COLO668 (cell line): ENCODE data around the gene CSK.

ENCODE experiments used
- DNase-seq: peaks from one replicate; lab custom pipeline; 2025; ENCODE audit not compliant: unreplicated experiment; lab: John Stamatoyannopoulos, UW

Gene CSK

DNA sequence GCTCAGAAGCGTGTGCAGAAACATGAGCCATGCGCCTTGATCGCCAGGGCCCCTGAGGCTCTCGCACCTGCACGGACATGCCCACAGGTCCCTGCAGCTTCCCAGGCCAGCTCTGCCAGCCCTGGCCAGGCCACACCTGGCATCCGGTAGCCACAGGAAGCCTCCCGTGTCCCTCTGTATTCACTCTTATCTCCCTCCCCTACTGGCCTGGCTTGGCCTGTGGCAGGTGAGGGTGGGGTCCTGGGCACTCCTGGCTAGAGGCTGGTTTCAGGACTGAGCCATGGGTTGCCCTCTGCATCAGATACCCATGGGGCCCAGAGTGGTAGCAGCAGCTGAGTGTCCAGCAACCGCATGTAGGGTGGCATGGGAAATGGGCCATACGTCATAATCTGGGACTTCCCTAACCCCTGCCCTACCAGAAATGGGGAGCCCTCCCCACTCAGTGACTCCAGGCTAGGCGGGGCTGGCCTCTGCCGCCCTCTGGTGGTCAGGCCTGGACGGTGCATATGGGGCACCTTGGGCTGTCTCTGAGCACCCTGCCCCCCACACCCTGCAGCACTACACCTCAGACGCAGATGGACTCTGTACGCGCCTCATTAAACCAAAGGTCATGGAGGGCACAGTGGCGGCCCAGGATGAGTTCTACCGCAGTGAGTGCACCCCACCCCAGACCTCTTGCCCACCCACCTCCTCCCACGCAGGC is 18.1 kb downstream of the CSK start:
- peak; percentile 63 for DNase-seq

DNA sequence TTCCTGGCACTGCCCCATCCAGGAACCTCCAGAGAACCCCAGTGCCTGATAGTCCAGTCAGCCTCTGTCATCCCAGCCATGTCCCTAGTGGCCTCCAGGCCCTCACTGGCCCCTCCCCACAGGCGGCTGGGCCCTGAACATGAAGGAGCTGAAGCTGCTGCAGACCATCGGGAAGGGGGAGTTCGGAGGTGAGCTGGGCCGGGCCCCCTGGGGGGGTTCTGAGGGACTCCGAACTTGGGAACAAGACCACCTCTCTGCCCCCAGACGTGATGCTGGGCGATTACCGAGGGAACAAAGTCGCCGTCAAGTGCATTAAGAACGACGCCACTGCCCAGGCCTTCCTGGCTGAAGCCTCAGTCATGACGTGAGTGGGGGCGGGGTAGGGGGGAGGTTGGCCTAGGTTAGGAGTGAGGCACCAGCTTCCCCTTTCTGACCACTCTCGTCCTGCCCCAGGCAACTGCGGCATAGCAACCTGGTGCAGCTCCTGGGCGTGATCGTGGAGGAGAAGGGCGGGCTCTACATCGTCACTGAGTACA is 18.7 kb downstream of the CSK start:
- DNase-seq: no peak

DNA sequence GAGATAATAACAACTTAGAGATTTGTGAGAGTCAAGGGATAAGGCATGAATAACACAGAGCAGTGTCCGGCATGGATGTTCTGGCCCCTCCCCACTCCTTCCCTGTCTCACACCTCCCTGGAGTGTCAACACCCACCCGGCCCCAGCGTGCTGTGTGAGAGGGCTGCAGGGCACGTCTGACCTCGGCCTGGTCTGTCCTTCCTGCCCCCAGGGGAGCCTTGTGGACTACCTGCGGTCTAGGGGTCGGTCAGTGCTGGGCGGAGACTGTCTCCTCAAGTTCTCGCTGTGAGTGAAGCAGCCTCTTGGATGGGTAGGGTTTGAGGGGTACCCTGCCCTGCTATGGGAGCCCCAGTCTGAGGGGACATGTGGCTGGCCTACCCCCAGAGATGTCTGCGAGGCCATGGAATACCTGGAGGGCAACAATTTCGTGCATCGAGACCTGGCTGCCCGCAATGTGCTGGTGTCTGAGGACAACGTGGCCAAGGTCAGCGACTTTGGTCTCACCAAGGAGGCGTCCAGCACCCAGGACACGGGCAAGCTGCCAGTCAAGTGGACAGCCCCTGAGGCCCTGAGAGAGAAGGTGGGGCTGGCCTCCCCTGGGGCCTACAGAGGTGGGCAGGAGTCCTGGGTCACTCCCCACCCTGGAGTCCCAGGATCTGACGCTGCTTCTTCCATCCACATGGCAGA is 19.6 kb downstream of the CSK start:
- DNase-seq: no peak

DNA sequence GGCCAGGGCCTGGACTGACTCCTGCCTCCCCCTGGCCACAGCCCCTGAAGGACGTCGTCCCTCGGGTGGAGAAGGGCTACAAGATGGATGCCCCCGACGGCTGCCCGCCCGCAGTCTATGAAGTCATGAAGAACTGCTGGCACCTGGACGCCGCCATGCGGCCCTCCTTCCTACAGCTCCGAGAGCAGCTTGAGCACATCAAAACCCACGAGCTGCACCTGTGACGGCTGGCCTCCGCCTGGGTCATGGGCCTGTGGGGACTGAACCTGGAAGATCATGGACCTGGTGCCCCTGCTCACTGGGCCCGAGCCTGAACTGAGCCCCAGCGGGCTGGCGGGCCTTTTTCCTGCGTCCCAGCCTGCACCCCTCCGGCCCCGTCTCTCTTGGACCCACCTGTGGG is 20.4 kb downstream of the CSK start:
- DNase-seq: no peak

DNA sequence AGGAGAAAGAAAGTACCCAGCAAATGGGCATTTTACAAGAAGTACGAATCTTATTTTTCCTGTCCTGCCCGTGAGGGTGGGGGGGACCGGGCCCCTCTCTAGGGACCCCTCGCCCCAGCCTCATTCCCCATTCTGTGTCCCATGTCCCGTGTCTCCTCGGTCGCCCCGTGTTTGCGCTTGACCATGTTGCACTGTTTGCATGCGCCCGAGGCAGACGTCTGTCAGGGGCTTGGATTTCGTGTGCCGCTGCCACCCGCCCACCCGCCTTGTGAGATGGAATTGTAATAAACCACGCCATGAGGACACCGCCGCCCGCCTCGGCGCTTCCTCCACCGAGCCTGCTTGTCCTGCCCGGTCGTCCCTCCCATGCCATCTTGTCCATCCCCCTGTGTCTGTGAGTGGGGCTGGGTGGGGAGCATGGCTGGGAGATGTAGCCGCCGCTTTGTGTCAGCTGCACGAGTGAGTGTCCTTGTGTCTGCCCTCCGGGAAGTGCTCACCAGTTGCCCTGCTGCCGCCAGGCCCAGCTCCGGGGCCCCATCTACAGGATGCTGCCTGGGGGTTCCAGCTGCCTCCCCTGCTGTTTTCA is 21.1 kb downstream of the CSK start:
- no peak for DNase-seq

DNA sequence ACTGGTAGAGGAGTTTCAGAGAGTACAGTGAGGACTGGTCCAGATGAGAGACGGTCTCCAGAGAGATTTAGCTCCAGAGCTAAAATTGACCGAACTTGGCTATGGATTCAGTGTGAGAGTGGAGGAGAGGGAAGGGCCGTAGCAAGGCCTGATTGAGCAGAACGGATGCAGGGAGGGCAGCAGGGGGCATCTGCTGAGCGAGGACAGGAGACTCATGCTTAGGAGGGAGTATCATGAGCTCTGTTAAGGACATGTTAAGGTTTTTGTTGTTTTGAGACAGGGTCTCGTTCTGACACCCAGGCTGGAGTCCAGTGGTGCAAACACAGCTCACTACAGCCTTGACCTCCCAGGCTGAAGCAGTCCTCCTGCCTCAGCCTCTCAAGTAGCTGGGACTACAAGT is 23.1 kb downstream of the CSK start:
- DNase-seq: no peak

DNA sequence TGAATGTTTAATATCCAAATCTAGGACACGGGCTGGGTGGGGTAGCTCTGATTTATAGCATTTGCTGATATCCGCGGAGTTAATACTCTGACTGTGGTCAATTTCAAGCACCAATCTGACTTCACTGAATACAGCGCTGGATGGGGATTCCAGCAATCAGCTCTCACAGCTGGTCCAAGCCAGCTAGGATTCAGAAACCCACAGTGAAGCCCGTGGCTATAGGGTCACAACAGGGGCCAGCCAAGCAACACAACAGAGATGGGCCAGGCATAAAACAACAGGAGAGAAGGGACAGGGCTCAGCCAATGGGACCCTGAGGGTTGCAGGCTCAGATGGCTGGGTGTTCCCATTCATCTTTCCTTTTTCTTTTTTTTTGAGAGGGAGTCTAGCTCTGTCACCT is 25.4 kb downstream of the CSK start:
- no peak for DNase-seq

DNA sequence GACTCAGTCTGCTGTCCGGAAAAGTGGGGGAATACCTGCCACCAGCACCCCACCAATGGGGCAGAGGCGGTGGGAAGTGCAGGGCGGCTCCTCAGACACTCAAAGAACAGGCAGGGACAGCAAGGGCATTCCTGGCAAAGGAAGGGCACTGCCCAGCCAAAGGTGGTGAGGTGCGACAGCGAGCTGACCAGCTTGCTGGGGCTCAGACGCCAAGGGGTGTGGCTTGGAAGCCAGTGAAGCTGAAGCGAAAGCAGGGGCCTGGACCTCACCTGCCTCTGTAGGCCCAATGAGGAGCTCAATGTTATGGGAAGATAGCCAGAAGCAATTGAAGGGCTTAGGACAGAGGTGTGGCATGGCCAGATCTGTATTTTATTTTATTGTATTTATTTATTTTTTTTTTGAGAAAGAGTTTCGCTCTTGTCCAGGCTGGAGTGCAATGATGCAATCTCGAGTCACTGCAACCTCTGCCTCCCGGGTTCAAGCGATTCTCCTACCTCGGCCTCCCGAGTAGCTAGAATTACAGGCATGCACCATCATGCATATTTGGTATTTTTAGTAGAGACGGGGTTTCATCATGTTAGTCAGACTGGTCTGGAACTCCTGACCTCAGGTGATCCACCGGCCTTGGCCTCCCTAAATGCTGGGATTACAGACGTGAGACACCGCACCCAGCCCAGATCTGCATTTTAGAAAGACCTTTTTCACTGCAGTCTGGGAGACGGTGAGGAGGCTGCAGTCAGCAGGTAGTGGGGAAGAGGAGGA is 26.4 kb downstream of the CSK start:
- DNase-seq: peak; percentile 8

DNA sequence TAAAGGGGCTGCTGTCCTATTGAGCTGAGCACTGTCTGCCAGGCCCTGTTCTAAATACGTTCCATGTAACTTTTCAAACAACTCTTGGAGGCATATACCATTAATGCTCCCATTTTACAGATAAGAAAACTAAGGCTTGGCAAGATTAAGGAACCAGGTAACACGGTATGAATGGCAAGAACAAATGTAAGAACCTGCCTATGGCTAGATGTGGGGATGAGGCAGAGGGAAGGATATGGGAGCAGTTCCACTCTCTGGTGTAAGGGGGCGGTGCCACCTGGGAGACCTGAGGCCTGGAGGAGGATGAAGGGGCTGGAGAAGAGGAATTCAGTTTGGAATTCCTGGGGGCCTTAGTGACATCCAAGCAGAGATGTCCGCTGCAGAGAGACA is 27.0 kb downstream of the CSK start:
- no peak for DNase-seq

DNA sequence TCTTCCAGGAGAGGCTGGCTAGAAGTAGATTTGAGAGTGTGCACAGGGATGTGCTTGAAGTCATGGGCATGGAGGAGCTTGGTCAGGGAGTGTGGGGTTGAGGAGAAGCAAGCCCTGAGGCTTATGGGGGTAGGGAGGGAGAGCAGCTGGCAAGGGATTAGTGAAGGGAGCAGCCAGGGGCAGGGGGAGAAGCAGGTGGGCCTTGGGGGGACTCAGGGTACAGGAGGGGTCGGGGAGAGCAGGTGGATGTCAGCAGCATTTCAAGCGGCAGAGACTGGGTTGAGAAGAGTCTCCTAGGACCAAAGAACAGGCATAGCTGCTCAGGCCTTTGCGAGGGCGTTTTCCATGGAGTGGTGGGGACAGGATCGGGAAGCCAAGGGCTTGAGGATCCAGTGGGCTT is 27.4 kb downstream of the CSK start:
- DNase-seq: no peak

DNA sequence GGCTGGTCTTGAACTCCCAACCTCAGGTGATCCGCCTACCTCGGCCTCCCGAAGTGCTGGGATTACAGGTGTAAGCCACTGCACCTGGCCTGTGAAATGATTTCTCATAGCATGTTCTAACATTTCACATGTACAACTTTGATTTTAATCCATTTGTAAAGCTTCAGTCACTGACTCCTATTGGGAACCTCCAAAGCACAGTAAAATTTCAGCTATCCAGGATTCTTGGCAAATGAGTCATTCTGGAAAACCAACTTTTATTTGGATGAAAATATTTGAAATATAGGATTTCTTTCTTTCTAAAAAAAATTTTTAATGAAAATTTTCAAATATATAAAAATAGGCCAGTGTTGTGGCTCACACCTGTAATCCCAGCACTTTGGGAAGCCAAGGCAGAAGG is 28.1 kb downstream of the CSK start:
- DNase-seq: no peak

DNA sequence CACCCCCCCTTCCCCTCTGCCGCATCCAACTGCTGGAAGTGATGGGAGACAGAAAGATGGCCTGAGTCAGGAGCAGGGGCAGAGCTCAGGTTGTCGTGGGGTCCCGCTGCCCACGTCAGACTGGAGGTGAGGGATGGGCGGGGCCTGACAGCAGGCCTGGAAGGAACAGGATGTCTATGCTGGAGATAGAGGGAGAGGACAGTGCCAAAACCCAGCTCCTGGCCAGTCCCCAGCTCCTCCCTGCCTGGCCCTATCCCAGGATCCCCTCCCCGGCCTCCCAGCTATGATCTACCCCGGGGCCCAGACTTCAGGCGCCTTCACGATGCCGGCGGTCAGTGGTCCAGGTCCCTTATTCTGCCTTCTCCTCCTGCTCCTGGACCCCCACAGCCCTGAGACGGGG is 30.7 kb downstream of the CSK start, which contains the start of gene LMAN1L:
TSS of gene LMAN1L (plus strand) at position 303 of the 400 bp plus-strand sequence. CDS start at position 323, 20 bp downstream.
- no peak for DNase-seq

DNA sequence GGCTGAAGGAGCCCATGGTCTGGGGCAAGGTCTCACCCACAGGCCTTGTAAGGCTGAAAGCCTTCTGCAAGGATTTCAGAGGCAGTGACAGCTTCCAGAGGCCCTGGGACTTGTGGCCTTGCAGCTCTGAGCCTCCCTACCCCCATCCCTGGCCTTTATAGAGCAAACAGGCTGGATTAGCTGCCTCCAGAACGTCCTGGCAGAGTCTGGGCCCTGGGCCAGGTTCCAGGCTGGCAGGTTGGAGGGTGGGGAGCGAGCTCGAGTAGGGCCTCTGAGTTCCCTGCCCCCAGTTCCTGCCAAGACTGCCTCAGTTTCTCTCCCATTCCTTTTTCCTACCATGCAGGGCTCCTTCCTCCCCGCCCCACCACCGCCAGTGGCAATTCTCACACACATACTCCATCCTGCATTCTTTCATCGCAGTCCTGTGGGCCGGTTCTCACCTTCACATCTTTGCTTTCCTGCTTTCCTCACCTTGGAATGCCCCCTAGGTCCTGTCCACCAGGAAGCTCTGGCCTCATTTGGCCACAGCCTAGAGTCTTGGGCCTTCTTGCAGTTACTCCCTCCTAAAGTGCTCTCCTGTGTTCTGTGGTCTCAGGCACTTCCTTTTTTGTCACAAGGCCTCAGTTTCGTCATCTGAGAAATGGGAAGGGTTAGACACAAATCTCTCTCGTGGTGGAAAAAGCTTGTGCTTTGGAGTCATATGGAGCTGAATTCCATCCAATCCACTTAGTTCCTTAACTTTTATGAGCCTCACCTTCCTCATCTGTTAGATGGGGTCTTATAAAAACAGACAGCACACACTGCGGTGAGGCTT is 33.4 kb downstream of the CSK start:
- DNase-seq: no peak

DNA sequence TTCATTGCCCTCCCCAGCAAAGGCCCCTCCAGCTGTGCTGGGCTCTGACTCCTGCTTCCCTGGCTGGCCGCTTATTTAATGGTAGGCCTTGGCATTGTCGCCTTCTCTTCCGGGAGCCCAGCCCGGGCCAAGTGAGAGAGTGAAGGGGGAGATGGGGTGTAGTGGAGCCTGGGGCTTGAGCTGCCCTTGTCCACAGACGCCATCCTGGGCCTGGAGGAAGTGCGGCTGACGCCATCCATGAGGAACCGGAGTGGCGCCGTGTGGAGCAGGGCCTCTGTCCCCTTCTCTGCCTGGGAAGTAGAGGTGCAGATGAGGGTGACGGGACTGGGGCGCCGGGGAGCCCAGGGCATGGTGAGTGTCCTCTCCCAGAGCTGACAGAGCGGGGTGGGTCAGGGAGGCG is 34.1 kb downstream of the CSK start:
- DNase-seq: no peak

DNA sequence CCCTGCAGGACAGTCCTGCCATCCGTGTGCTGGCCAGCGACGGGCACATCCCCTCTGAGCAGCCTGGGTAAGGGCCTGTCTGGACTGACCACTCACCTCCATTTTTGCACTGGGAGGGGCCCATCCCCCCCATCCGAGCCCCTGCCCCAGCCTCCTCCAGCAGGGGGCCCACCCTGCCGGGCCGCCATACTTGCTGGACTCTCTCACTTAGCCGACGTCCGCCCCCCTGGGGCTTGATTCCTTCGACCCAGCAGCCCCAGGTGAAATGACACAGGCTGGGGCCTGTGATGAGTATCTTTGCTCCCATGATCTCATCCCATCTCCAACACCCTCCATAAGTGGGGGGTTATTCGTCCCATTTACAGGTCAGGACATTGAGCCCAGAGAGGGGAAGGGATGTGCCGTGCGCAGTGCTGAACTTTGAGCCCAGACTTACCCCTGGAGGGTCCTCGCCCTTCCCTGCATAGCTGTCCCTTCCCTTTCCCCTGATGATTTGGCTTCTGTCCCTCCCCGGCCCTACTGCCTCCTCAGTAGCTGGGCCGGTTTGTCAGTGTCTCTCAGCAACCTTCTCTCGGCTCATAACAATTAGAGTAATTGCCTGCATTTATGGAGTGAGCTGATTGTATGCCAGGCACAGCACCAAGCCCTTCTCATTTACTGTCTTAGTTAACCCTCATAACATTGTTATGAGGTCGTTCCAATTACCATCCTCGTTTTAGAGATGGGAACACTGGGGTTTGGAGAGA is 34.9 kb downstream of the CSK start:
- no peak for DNase-seq

DNA sequence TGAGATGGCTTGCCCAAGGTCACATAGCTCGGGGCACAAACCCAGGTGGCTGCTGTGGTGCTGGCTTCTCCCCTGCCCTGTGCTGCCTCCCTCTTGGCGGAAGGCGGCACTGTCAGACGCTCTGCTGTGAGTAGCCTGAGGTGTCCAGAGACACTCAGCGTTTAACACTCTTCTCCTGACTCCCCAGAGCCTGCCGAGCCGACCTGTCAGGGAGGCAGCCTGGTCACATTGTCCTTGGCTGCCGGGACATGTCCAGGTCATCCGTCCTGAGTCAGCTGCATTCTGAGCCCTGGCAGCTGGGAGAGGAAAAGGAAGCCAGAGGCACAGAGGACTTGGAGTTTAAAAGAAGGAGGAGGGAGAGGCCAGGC is 35.5 kb downstream of the CSK start:
- DNase-seq: no peak

DNA sequence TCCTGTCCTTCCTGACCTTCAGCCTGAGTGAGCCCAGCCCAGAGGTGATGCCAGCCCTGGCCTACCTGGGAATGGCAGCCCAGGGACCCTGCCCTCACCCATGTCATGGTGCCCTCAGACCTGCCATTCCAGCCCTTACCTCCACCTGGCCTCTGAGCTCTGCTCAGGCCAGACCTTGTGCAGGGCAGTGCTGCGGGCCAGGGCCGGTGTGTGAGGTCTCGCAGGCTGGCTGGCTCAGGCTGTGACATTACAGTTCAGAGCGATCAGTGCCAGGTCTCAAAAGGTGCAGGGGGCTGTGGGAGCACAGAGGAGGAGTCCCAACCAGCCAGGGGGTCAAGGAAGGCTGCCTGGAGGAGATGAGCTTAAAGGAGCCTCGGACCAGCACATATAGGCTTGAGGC is 38.2 kb downstream of the CSK start:
- no peak for DNase-seq

DNA sequence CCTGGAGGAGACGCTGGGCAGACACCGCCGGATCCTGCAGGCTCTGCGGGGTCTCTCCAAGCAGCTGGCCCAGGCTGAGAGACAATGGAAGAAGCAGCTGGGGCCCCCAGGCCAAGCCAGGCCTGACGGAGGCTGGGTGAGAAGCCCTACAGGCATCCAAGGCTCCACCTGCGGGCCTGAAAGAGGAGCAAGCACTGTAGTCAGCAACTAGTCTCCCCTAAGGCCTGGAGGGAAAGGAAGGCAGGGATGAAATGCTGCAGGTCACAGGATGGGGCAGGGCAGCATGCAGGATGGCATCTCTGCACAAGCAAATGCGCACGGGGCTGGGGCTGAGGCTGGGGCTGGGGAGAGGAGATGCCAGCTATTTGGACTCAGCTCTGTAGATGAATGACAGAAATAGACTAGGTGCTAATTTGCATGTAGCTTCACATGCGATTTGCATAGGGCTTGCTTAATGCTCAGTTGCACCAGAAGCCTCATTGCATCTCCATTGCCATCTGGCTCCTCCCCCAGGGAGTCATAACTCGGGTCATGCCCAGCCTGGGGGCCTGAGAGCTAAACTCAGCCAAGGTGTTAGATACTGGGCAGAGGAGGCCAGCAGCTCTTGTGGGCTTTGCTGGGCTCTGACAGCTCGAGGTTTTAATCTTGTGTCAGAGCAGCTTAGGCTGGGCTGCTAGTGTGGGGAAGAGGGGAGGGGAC is 39.4 kb downstream of the CSK start:
- DNase-seq: peak; percentile 20

DNA sequence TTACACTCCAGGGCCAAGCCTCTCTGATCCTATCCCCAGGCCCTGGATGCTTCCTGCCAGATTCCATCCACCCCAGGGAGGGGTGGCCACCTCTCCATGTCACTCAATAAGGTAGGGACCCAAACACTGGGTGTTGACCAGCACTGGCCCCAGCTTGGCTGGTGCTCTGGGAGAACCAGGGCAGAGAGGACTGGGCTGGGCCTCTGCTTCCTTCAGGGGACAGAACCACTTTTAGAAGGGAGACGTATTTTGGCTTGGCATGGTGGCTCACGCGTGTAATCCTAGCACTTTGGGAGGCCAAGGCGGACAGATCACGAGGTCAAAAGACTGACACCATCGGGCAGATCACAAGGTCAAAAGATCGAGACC is 39.9 kb downstream of the CSK start:
- no peak for DNase-seq
